Adrenal gland (tissue), 12 donors: ENCODE measurements around the gene FTSJ3. TPM values are rescaled to one million over a fixed set of nuclear protein-coding genes. Genes with fewer than 3 reads are reported as not detected.
"Not testable (repeated sequence)": the region's sequence is repeated elsewhere in the genome, so short reads cannot be mapped to it uniquely, and the experiment has no call there.

Experiments
- DNase-seq, 7 donors: peaks; one replicate each; pipeline ENCODE4 v3.0.0-alpha.2; 2019 to 2020
- H3K27ac ChIP-seq, 5 donors: fragments of 200-600 bp; sonication (generic) in 4 of 5; 1 replicate in 3 of 5; 2 replicates in 2 of 5; pipeline versions ENCODE4 v1.5.1 to v1.8.0; 2016 to 2020; ENCODE audit warnings: mild to moderate bottlenecking in 1 of 5
- H3K27me3 ChIP-seq: fragments of 200-600 bp; 2 replicates; pipeline ENCODE4 v1.8.0; 2021
- H3K36me3 ChIP-seq, 2 donors: fragments of 200-600 bp; replicated peaks in 1 of 2; 1 replicate in 1 of 2; 2 replicates in 1 of 2; pipeline versions ENCODE4 v1.5.1 to v1.8.0; 2018 to 2022
- H3K4me1 ChIP-seq, 2 donors: fragments of 200-600 bp; replicated peaks in 1 of 2; 1 replicate in 1 of 2; 2 replicates in 1 of 2; pipeline versions ENCODE4 v1.5.1 to v1.8.0; 2018 to 2021
- H3K4me3 ChIP-seq, 4 donors: fragments of 200-600 bp; sonication (generic) in 3 of 4; one replicate each; pipeline ENCODE4 v1.5.1; 2016 to 2018
- H3K9me3 ChIP-seq, 3 donors: fragments of 200-600 bp; sonication (generic) in 1 of 3; replicated peaks in 1 of 3; 1 replicate in 2 of 3; 2 replicates in 1 of 3; pipeline versions ENCODE4 v1.5.1 to v1.8.0; 2016 to 2021
- POLR2A ChIP-seq, 2 donors: fragments of 450-650 bp; IDR thresholded peaks; one replicate each; pipeline ENCODE4 v1.6.1; 2017; ENCODE audit warnings: antibody characterized with exemption in 2 of 2, mild to moderate bottlenecking in 2 of 2, moderate library complexity in 1 of 2
- WGBS, 4 donors: extraction: QIAGEN DNeasy Blood & Tissue Kit in 2 of 4; methylation state at CpG; one replicate each; pipeline versions ENCODE4 v1.1.5 to v1.1.7; 2013 to 2017; 5-methylcytosine and 5-hydroxymethylcytosine counted together
- intact Hi-C, 2 donors: fragments of 100-400 bp; cut with DNase I; formaldehyde crosslinking; loops; one replicate each; pipeline versions ENCODE4 v1.14.1 to v1.15.0; 2022 to 2023
- polyA plus RNA-seq, 3 donors: library from polyadenylated mRNA; stranded (reverse); fragments of 200-250 nt in 2 of 3; fragments of 350-450 nt in 1 of 3; fragmentation: Illumina TruSeq in 1 of 3; extraction: RNeasy Lipid Tissue Mini Kit (QIAGEN cat#74804) in 1 of 3; gene quantifications; one replicate each; pipeline ENCODE4 v1.2.3, GENCODE V29; 2013 to 2014
- total RNA-seq, 9 donors: library from RNA; depleted of rRNA in 4 of 9; stranded (reverse); fragments of >200 nt in 4 of 9; fragments of 120-200 nt in 1 of 9; fragmentation: NEBNext Ultra II Directional in 1 of 9; extraction: Animal tissue kit (Norgen Biotek cat#: 25700) in 1 of 9; gene quantifications; one replicate each; pipeline versions ENCODE4 v1.1.0 to v1.2.4, GENCODE V29; 2013 to 2023
- TF ChIP-seq, protein P1 (sequence below), 6 experiments: fragments of 450-650 bp in 4 of 6; fragments of 200-600 bp in 2 of 6; sonication (generic) in 1 of 6; IDR thresholded peaks; 1 replicate in 5 of 6; 2 replicates in 1 of 6; pipeline versions ENCODE4 v1.5.1 to v1.8.0; 2016 to 2021; ENCODE audit warnings: antibody characterized with exemption in 6 of 6, mild to moderate bottlenecking in 2 of 6, moderate library complexity in 1 of 6
- donor health status: healthy with polysubstance abuse.
- donor health status: Bipolar disorder and iron deficiency.
- donor health status: DM: yes; HTN: yes; CAD: no.
- donor health status: DM: no; HTN: no; CAD: no.
- donor health status: DM: no; HTN: no; CAD: no.
- donor health status: DM: yes; HTN: yes; CAD: no.

The FTSJ3 gene
- total and polyA plus RNA-seq, 12 donors = 19.4 to 56.1 (median 43.2) TPM

- WGBS, 4 donors = 74 to 88% (median 77%) methylated on average over 1 of the region's 1 CpG
- intact Hi-C loops = no loop called here
- no peak for DNase-seq
Measured at GRCh38 chr17:63804328-63804727, 23.1 kb downstream of the FTSJ3 start.

DNA sequence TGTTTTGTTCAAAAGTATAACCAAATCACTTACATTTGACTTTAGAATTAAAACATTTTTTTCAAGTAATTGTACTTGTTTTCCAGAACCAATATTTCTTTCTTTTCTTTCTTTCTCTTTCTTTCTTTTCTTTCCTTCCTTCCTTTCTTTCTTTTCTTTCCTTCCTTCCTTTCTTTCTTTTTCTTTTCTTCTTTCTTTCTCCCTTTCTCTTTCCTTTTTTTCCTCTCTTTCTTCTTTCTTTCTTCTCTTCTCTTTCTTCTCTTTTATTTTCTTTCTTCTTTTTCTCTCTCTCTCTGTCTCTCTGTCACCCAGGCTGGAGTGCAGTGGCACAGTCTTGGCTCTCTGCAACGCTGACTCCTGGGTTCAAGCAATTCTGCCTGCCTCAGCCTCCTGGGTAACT lies 26.7 kb downstream of the FTSJ3 start:
- Histone ChIP-seq H3K9me3 (no peaks in the 10 kb centered on the region), H3K4me3 (no peak overlapping the region), H3K27me3 (no peaks in the 10 kb centered on the region), H3K27ac (no peak overlapping the region), H3K36me3 (peaks cover 0 to 97% of the 10 kb centered on the region in 2 donors), H3K4me1 (no peaks in the 10 kb centered on the region)
- TF ChIP-seq, protein P1, sequence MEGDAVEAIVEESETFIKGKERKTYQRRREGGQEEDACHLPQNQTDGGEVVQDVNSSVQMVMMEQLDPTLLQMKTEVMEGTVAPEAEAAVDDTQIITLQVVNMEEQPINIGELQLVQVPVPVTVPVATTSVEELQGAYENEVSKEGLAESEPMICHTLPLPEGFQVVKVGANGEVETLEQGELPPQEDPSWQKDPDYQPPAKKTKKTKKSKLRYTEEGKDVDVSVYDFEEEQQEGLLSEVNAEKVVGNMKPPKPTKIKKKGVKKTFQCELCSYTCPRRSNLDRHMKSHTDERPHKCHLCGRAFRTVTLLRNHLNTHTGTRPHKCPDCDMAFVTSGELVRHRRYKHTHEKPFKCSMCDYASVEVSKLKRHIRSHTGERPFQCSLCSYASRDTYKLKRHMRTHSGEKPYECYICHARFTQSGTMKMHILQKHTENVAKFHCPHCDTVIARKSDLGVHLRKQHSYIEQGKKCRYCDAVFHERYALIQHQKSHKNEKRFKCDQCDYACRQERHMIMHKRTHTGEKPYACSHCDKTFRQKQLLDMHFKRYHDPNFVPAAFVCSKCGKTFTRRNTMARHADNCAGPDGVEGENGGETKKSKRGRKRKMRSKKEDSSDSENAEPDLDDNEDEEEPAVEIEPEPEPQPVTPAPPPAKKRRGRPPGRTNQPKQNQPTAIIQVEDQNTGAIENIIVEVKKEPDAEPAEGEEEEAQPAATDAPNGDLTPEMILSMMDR (IDR thresholded peaks at IDR 0.05) = no peak
- TF ChIP-seq POLR2A (IDR thresholded peaks at IDR 0.05) = no peak
- intact Hi-C loops = no loop called here
- WGBS, 4 donors = 97 to 100% (median 100%) methylated on average over 1 of the region's 1 CpG
- no peak for DNase-seq

More at GRCh38 chr17:63804328-63804727, 23.1 kb downstream of the FTSJ3 start:
- Histone ChIP-seq H3K9me3 (no peaks in the 10 kb centered on the region), H3K36me3 (peaks cover 0 to 97% of the 10 kb centered on the region in 2 donors), H3K4me1 (no peaks in the 10 kb centered on the region), H3K4me3 (no peak overlapping the region), H3K27me3 (no peaks in the 10 kb centered on the region), H3K27ac (no peak overlapping the region)
- no peak for TF ChIP-seq POLR2A (IDR thresholded peaks at IDR 0.05)
- TF ChIP-seq, protein P1 (IDR thresholded peaks at IDR 0.05) = no peak

DNA sequence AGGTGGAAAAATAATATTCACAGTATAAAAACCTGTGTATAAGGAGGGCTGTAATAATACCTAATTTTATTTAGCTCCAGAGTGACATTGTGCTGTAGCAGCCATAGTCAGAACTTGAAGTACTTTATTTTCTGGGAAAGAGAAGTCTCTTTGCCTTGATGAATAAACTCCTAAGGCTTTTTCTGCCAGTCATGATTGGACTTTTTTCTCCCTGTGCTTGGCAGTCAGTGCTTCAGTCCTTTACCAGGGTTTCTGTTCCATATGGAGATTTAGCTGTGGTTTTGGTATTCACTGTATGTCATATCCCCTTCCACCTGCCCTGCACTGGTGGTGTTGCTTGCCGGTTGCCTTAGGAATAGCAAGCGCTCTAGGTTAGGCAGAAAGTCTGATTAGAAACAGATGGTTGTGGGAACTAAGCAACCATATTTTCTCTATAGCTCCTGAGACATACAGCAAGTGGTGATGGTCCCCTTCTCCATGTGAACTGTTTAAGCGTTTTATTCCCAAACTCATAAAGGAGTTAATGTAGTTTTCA lies 28.8 kb downstream of the FTSJ3 start:
- no peaks in the 10 kb centered on the region for H3K27me3 ChIP-seq
- intact Hi-C loops = no loop called here
- no peak overlapping the region for H3K27ac ChIP-seq
- no peak for TF ChIP-seq POLR2A (IDR thresholded peaks at IDR 0.05)
- TF ChIP-seq, protein P1 (IDR thresholded peaks at IDR 0.05) = no peak
- H3K36me3 ChIP-seq = peaks cover 0 to 99% of the 10 kb centered on the region in 2 donors
- H3K4me1 ChIP-seq = peaks cover 0 to 4% of the 10 kb centered on the region in 2 donors
- H3K9me3 ChIP-seq = no peaks in the 10 kb centered on the region
- no peak overlapping the region for H3K4me3 ChIP-seq
- 86 to 97% (median 91%) methylated on average over 3 of the region's 3 CpGs for WGBS, 4 donors
- no peak for DNase-seq

DNA sequence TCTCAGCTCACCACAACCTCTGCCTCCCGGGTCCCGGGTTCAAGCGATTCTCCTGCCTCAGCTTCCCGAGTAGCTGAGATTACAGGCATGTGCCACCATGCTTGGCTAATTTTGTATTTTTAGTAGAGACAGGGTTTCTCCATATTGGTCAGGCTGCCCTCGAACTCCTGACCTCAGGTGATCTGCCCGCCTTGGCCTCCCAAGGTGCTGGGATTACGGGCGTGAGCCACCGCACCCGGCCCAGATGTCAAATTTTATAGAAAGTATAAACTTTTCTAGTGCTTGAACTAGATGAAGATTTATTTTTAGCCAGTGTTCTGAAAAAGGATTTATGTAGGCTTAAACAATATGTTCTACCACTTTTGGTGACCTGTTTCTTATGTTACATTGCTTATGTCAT lies 31.1 kb downstream of the FTSJ3 start:
- H3K27ac ChIP-seq, H3K9me3 ChIP-seq, DNase-seq, H3K4me1 ChIP-seq, H3K4me3 ChIP-seq, intact Hi-C loops, H3K27me3 ChIP-seq: not testable (repeated sequence)
- H3K36me3 ChIP-seq = peaks cover 0 to 95% of the 10 kb centered on the region in 2 donors
- WGBS, 4 donors = 94 to 98% (median 96%) methylated on average over 10 of the region's 10 CpGs

GRCh38 chr17:63792055-63792729 lies 35.3 kb downstream of the FTSJ3 start:
- TF ChIP-seq, protein P1 (IDR thresholded peaks at IDR 0.05) = no peak
- TF ChIP-seq POLR2A (IDR thresholded peaks at IDR 0.05) = no peak
- DNase-seq = no peak
- WGBS, 4 donors = 80 to 89% (median 86%) methylated on average over 3 of the region's 3 CpGs
- Histone ChIP-seq H3K4me3 (no peak overlapping the region), H3K27ac (no peak overlapping the region), H3K9me3 (no peaks in the 10 kb centered on the region), H3K36me3 (peaks cover 0 to 87% of the 10 kb centered on the region in 2 donors), H3K4me1 (peaks cover 0 to 4% of the 10 kb centered on the region in 2 donors), H3K27me3 (no peaks in the 10 kb centered on the region)
- intact Hi-C loops = no loop called here
